C4-2B (cell line): ENCODE measurements around the gene WDR48.

ENCODE experiments used
- ZFX ChIP-seq: fragments of 450-650 bp; IDR thresholded peaks from 2 replicates; pipeline ENCODE4 v1.6.1; 2017
- TF ChIP-seq, protein P1 (sequence below): fragments of 450-650 bp; conservative IDR thresholded peaks from 2 replicates; pipeline ENCODE4 v1.5.1; 2017; ENCODE audit warnings: mild to moderate bottlenecking

DNA sequence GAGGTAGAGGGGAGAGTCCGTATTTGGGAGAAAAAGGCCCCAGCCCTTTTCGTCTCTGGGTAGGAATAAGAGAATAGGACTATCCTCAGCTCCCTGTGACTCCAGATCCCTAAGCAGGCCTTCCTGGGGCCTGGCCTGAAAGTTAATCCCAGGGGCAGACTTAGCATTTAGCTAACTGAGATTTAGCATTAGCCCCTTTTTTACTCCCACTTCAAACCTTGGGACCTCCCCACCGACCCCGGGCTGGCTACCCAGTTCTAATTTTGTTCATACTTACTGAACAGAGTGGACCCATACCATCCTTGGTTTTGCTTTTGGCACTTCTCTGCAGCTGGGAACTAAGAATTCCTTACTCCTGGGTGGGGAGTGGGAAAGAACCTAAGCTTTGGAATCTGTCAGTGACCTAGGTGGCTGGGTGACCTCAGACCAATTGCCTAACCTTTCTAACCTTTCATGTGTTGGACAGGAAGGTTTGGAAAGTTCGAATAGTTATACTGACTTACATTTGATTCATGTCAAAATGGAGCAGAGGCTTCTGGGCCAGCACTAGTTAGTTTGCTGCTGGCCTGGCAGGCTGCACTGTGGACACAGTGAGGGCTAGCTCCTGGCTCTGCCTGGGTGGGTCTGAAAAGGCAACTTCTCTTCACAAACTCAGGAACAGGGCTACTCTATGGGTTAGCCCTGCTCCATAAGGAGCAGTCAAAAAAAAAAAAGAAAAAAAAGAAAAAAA lies 67.3 kb downstream of the WDR48 start:
- TF ChIP-seq, protein P1, sequence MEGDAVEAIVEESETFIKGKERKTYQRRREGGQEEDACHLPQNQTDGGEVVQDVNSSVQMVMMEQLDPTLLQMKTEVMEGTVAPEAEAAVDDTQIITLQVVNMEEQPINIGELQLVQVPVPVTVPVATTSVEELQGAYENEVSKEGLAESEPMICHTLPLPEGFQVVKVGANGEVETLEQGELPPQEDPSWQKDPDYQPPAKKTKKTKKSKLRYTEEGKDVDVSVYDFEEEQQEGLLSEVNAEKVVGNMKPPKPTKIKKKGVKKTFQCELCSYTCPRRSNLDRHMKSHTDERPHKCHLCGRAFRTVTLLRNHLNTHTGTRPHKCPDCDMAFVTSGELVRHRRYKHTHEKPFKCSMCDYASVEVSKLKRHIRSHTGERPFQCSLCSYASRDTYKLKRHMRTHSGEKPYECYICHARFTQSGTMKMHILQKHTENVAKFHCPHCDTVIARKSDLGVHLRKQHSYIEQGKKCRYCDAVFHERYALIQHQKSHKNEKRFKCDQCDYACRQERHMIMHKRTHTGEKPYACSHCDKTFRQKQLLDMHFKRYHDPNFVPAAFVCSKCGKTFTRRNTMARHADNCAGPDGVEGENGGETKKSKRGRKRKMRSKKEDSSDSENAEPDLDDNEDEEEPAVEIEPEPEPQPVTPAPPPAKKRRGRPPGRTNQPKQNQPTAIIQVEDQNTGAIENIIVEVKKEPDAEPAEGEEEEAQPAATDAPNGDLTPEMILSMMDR: no peak
- TF ChIP-seq ZFX: no peak
